GM06990 (cell line): ENCODE data around the gene ALS2.

Experiments
- DNase-seq: peaks from one replicate; pipeline ENCODE4 v3.0.0-alpha.2; 2011; ENCODE audit not compliant: insufficient read length; ENCODE audit errors: extremely low read depth
- H3K27me3 ChIP-seq: replicated peaks from 2 replicates; pipeline ENCODE4 v1.6.0; 2011; ENCODE audit warnings: low read length; ENCODE audit not compliant: control insufficient read depth, insufficient read depth
- H3K36me3 ChIP-seq: 2 replicates; pipeline ENCODE4 v1.5.1; 2011; ENCODE audit warnings: low read length; ENCODE audit not compliant: control insufficient read depth, insufficient read depth
- H3K4me3 ChIP-seq: replicated peaks from 2 replicates; pipeline ENCODE4 v1.5.1; 2011; ENCODE audit warnings: low read depth, mild to moderate bottlenecking, control low read depth, low read length
- CTCF ChIP-seq: IDR thresholded peaks from 2 replicates; pipeline ENCODE4 v1.5.1; 2011; ENCODE audit warnings: low read length, control low read depth, mild to moderate bottlenecking, inconsistent platforms; ENCODE audit not compliant: insufficient read depth, poor library complexity, severe bottlenecking

Gene ALS2

GRCh38 chr2:201712726-201713125 lies 68.0 kb downstream of the ALS2 start:
- no peak overlapping the region for H3K4me3 ChIP-seq
- no peaks in the 10 kb centered on the region for H3K27me3 ChIP-seq
- DNase-seq = no peak
- H3K36me3 ChIP-seq = peaks cover 7% of the 10 kb centered on the region
- TF ChIP-seq CTCF = no peak

GRCh38 chr2:201709747-201710146 lies 71.0 kb downstream of the ALS2 start:
- TF ChIP-seq CTCF = no peak
- Histone ChIP-seq H3K36me3 (peaks cover 3% of the 10 kb centered on the region; the same call in 1 of the 2 replicates), H3K4me3 (no peak overlapping the region), H3K27me3 (no peaks in the 10 kb centered on the region)
- no peak for DNase-seq

GRCh38 chr2:201709049-201709448 lies 71.7 kb downstream of the ALS2 start:
- no peak for DNase-seq
- H3K36me3 ChIP-seq = no peaks in the 10 kb centered on the region

GRCh38 chr2:201707753-201708152 lies 73.0 kb downstream of the ALS2 start:
- DNase-seq = no peak
- H3K36me3 ChIP-seq = no peaks in the 10 kb centered on the region
- no peaks in the 10 kb centered on the region for H3K27me3 ChIP-seq
- H3K4me3 ChIP-seq = no peak overlapping the region
- no peak for TF ChIP-seq CTCF

More at GRCh38 chr2:201709049-201709448, 71.7 kb downstream of the ALS2 start:
- TF ChIP-seq CTCF = no peak
- no peaks in the 10 kb centered on the region for H3K27me3 ChIP-seq
- H3K4me3 ChIP-seq = no peak overlapping the region

GRCh38 chr2:201707142-201707541 lies 73.6 kb downstream of the ALS2 start:
- DNase-seq = no peak
- H3K4me3 ChIP-seq = no peak overlapping the region
- H3K36me3 ChIP-seq = no peaks in the 10 kb centered on the region
- no peaks in the 10 kb centered on the region for H3K27me3 ChIP-seq
- TF ChIP-seq CTCF = no peak

- Histone ChIP-seq H3K27me3 (no peaks in the 10 kb centered on the region), H3K36me3 (no peaks in the 10 kb centered on the region), H3K4me3 (no peak overlapping the region)
- TF ChIP-seq CTCF = no peak
- no peak for DNase-seq
Measured at GRCh38 chr2:201704536-201704935, 76.2 kb downstream of the ALS2 start.
